ENCODE results near the gene TAF3.

Gene TAF3

GRCh38 chr10:8049045-8049864 is 230.9 kb downstream of the TAF3 start:
- no peak for DNase-seq

- no peak for DNase-seq
Observed at GRCh38 chr10:8049865-8050555, 231.7 kb downstream of the TAF3 start.

- no peak for DNase-seq
Observed at GRCh38 chr10:8050556-8051108, 232.3 kb downstream of the TAF3 start.

- DNase-seq: no peak
Observed at GRCh38 chr10:8051109-8051821, 233.0 kb downstream of the TAF3 start.

- DNase-seq: no peak
Observed at GRCh38 chr10:8051851-8052257, 233.5 kb downstream of the TAF3 start.

GRCh38 chr10:8052341-8052955 is 234.1 kb downstream of the TAF3 start:
- no peak for DNase-seq

GRCh38 chr10:8052956-8053445 is 234.7 kb downstream of the TAF3 start:
- no peak for DNase-seq

- peak; percentile 96 for DNase-seq
Observed at GRCh38 chr10:8053446-8054243, 235.3 kb downstream of the TAF3 start.

GRCh38 chr10:8054244-8054493 is 235.9 kb downstream of the TAF3 start:
- DNase-seq: no peak

- DNase-seq: peak; percentile 84
Observed at GRCh38 chr10:8054494-8055407, 236.4 kb downstream of the TAF3 start, which contains the start of gene GATA3. Gene GATA3, plus strand, starts transcription at chr10:8054688. Its CDS starts 968 bp downstream, at chr10:8055656.

GRCh38 chr10:8055420-8056349 is 237.4 kb downstream of the TAF3 start:
- DNase-seq: peak; percentile 37

GRCh38 chr10:8056378-8056777 is 238.1 kb downstream of the TAF3 start:
- DNase-seq: no peak

GRCh38 chr10:8056871-8057331 is 238.6 kb downstream of the TAF3 start:
- DNase-seq: peak; percentile 58

- DNase-seq: no peak
Observed at GRCh38 chr10:8057636-8058273, 239.4 kb downstream of the TAF3 start.

- DNase-seq: no peak
Observed at GRCh38 chr10:8058274-8059111, 240.2 kb downstream of the TAF3 start.

GRCh38 chr10:8059191-8059936 is 241.1 kb downstream of the TAF3 start:
- DNase-seq: no peak

- DNase-seq: peak; percentile 74
Observed at GRCh38 chr10:8060010-8060703, 241.9 kb downstream of the TAF3 start.
